Measurements from ENCODE around the gene UCN3. TPM values are rescaled to one million over a fixed set of nuclear protein-coding genes. Genes with fewer than 3 reads are reported as not detected.

The UCN3 gene
- total RNA-seq: not detected in 2 replicates

DNA sequence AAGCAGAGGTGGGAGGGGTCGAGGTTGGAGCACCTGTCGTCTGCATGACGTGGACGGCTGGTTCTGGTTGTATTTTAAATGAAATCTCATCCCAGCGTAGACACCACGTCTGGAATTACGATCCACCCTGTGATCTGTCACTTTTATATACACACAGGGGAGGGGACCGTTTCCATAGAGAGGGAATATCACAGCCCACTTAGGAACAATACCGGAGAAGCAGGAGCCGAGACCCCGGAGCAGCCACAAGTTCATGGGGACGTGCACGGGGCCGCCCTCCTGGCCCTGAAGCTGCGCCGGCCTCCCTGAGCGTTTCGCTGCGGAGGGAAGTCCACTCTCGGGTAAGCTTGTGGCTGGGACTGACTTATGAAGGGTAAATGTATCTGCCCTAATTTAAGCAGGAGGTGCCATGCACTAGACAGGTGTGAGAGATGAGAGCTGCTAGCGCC, at the start of gene UCN3:
TSS of gene UCN3 (plus strand) at position 77 of the 449 bp plus-strand sequence. CDS start 8,755 bp downstream, outside the sequence.
- no peak for DNase-seq (ENCODE audit: low read depth)

- DNase-seq (ENCODE audit: low read depth): peak; percentile 87
Observed at GRCh38 chr10:5317547-5318107, 47.1 kb upstream of the UCN3 start.

DNA sequence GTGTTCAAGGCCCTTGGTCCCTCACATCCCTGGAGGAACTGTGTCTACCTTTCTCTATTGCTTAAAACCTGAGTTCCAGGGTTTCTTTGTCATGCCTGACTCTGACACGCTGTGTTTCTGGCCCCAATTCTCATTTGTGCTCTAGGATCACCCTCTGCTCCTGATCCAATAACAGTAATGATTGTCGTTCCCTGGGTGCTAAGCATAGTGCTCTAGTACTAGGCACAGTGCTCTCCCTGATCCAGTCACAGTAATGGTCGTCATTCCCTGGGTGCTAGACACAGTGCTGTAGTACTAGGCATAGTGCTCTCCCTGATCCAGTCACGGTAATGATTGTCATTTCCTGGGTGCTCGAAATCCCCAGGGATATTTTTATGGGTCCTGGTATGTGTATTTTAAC, 46.6 kb upstream of the UCN3 start:
- DNase-seq (ENCODE audit: low read depth): no peak

DNA sequence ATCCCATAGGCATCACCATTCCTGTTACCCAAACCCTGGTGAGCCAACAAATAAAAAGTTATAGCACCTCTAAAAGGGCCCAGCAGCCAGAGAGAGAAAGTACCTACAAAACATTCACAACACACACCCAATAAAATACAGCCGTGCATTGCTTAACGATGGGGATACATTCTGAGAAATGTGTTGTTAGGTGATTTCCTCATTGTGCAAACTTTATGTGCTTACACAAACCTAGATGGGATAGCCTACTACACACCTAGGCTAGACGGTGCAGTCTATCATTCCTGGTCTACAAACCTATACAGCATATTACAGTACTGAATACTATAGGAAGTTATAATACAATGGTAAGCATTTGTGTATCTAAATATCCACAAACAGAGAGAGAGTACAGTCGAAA, 44.9 kb upstream of the UCN3 start:
- no peak for DNase-seq (ENCODE audit: low read depth)

- no peak for DNase-seq (ENCODE audit: low read depth)
Observed at GRCh38 chr10:5321273-5321672, 43.5 kb upstream of the UCN3 start.

GRCh38 chr10:5323446-5323845, 41.3 kb upstream of the UCN3 start:
- peak; percentile 2 for DNase-seq (ENCODE audit: low read depth)

DNA sequence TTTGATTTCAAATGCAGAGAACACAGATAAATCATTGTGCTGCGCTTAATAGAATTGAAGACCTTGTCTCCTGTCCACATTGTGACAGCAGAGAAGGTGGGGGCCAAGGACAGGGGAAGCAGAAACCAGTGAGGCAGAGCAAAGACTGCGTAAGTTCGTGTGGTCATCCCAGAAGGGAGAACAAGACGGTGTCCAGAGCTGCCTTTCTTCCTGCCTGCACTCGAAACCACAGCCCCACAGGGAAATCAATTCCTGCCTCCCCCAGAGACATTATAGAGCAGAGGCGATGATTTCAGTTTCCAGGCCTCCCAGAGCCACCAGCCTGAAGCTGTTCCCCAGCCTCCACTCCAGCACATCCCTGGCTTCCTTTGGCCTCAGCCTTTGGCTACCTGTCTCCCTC, 39.7 kb upstream of the UCN3 start:
- no peak for DNase-seq (ENCODE audit: low read depth)

DNA sequence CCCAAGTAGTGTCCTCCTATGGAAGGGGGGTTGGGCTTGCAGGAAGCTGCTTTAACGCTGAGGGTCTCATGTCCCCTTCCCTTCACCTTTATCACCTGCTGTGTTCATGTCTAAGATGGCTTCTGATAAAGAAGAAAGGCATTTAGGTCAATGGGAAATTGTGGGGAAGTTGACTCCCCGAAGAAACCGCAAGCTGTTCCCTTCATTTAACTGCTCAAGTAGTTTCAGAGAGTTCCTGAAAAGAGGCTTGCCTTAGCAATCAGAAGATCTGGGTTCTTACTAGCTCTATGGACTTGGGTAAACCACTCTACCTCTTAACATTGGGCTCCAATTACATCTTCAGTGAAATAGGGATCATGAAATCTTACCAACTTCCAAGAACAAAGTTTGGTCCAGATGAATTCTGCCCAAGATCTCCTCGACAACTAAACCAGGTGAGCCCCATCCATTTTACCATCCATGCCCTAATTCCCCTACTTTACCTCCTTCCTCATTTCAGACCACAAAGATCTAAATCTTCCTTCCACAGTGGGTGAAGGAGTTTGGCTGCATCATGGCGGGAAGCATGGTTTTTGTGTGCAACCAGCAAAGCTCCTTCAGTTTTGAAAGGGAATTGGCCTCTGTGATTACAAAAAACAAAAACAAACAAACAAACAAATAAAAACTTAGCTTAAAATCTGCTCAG, 30.4 kb upstream of the UCN3 start:
- no peak for DNase-seq (ENCODE audit: low read depth)

GRCh38 chr10:5338010-5338409, 26.8 kb upstream of the UCN3 start:
- no peak for DNase-seq (ENCODE audit: low read depth)

DNA sequence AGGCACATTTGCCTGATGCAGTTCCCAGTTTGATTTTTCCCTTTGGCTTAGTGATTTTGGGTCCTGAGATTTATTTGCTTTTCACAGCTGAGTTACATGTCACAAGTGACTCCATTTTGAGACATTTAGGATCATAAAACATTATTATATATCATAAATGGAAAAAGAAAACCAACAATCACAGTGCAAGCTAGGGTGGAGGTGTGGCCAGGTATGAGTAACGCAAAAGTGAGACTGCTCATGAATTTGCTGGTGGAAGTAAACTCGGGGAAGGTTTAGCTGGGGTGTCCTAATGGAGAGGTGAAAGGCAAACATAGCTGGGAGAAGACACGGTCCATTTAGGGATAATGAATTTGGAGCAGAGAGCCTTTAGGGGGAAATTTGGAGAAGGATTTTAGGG, 21.7 kb upstream of the UCN3 start:
- no peak for DNase-seq (ENCODE audit: low read depth)

DNA sequence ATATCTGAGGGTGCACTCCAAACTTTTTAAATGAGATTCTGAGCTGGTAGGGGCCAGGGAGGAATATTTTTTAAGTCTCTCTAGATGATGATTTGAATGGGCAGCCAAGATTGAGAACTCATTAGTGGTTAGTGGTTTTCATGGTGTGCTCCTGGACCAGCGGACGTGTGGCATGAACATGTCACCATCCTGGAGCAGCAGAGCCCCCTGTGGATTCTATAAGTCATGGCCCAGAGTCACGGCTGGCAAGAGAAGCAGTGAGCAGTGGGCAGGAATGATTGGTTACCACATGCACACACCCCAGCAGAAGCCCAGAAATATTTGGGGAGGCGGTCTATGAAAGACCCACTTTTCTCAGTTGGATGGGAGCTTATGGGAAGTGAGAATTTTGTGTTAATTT, 21.2 kb upstream of the UCN3 start:
- DNase-seq (ENCODE audit: low read depth): peak; percentile 55

GRCh38 chr10:5343979-5344378, 20.8 kb upstream of the UCN3 start:
- no peak for DNase-seq (ENCODE audit: low read depth)

GRCh38 chr10:5344746-5345145, 20.0 kb upstream of the UCN3 start:
- peak; percentile 84 for DNase-seq (ENCODE audit: low read depth)

DNA sequence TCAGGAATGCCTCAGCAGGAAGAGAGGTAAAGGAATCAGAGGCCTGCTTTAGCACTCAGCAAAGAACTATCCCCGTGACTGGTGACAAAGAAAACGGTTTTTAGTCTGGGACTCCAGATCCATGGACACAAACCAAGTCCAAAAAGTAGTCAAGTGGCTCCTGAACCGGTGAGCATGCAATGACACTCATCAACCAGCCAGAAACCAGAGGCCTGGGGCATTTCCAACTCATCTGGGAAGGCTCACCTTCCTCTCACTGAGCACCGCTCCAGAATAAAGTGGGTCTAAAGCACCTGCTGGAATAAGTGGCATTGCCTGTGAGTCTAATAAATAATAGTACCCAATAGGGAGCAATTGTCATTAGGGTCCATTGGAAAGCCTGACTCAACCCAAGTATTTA, 17.9 kb upstream of the UCN3 start:
- DNase-seq (ENCODE audit: low read depth): no peak

DNA sequence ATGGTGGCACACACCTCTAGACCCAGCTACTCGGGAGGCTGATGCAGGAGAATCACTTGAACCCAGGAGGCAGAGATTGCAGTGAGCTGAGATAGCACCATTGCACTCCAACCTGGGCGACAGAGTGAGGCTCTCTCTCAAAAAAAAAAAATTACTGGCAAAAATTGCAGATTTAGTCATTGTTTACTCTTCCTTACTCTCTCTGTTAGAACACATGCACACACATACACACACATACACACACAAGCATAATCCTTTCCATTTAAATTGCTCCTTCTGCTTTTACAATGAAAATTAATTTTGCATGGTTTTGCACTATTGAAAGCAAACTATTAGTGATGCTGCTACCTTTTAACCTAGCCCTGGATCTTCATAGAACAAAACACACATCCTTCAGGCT, 15.4 kb upstream of the UCN3 start:
- no peak for DNase-seq (ENCODE audit: low read depth)

- DNase-seq (ENCODE audit: low read depth): no peak
Observed at GRCh38 chr10:5354068-5354467, 10.7 kb upstream of the UCN3 start.

GRCh38 chr10:5355594-5356301, 9.0 kb upstream of the UCN3 start:
- no peak for DNase-seq (ENCODE audit: low read depth)

DNA sequence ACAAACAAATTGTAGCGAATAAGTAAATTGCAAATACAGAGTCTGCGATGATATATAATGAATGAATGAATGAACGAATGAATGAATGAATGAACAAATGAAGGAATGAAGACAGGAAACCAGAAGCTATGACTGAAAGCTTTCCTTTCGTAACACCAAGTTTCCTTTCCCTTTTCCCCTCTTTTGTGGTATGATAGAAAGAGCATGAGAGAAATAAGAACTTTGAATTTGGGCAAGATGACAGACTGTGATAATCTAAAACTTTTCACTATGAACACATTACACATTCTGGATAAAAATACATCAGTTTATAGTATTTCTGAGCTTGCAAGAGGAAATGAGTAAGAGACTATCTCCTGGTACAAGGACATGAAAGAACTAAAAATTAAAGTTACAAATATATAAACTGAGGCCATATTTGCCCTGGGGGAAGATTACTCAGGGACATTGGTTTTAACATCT, 8.4 kb upstream of the UCN3 start:
- DNase-seq (ENCODE audit: low read depth): no peak

DNA sequence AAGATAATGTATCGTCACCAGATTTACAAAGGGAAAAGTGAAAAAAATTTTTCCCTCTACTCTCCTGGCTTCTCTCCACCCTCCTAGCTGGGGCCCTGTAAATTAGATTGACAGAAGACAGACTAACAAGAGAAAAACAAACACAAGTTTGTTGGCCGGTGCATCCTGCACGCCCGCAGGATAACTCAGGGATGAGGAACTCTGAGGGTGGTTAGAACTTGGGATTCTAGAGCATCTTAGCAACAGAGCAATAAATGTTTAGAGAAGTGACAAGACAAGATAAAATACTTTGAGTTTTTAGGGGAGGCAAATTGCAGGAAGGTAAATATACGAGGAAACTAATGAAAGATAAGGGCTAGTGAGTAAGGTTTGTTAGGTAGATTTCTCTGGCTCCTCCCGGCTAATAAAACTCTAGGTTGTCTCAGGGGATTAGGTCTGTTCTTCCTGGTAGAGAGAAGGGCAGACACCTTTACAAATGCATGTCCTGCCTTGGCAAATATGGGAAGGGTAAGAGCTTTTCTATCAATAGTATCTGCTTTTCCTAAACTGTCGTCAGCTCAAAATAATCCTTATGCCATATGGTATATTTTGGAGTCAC, 4.3 kb upstream of the UCN3 start:
- DNase-seq (ENCODE audit: low read depth): no peak

GRCh38 chr10:5361966-5362365, 2.8 kb upstream of the UCN3 start:
- DNase-seq (ENCODE audit: low read depth): no peak

GRCh38 chr10:5362873-5363272, 1.9 kb upstream of the UCN3 start:
- DNase-seq (ENCODE audit: low read depth): no peak

- peak; percentile 12 for DNase-seq (ENCODE audit: low read depth)
Observed at GRCh38 chr10:5364374-5364773, 392 bp upstream of the UCN3 start.

- no peak for DNase-seq (ENCODE audit: low read depth)
Observed at GRCh38 chr10:5365928-5366327, 1.2 kb downstream of the UCN3 start.

All from renal cortical epithelial cell (primary cell).